ENCODE results near the gene ADCY2.

Gene ADCY2

GRCh38 chr5:7851617-7852289 lies 455.8 kb downstream of the ADCY2 start:
- TF ChIP-seq POLR2A (IDR thresholded peaks at IDR 0.05; ENCODE audit: low read length) = no peak
- TF ChIP-seq GATA1 (IDR thresholded peaks at IDR 0.05; ENCODE audit: low read depth, low read length) = no peak
- DNase-seq = no peak

- TF ChIP-seq GATA1 (IDR thresholded peaks at IDR 0.05; ENCODE audit: low read depth, low read length) = no peak
These were observed 456.6 kb downstream of the ADCY2 start for GRCh38 chr5:7852542-7852941.

GRCh38 chr5:7852988-7853387 lies 457.1 kb downstream of the ADCY2 start:
- no peak for DNase-seq
- no peak for TF ChIP-seq GATA1 (IDR thresholded peaks at IDR 0.05; ENCODE audit: low read depth, low read length)
- no peak for TF ChIP-seq POLR2A (IDR thresholded peaks at IDR 0.05; ENCODE audit: low read length)

More at GRCh38 chr5:7852542-7852941, 456.6 kb downstream of the ADCY2 start:
- DNase-seq = no peak

GRCh38 chr5:7855611-7856010 lies 459.7 kb downstream of the ADCY2 start:
- DNase-seq = no peak
- TF ChIP-seq POLR2A (IDR thresholded peaks at IDR 0.05; ENCODE audit: low read length) = no peak
- TF ChIP-seq GATA1 (IDR thresholded peaks at IDR 0.05; ENCODE audit: low read depth, low read length) = no peak

GRCh38 chr5:7856855-7857254 lies 460.9 kb downstream of the ADCY2 start:
- peak; percentile 50 to 56 for DNase-seq
- no peak for TF ChIP-seq GATA1 (IDR thresholded peaks at IDR 0.05; ENCODE audit: low read depth, low read length)
- no peak for TF ChIP-seq POLR2A (IDR thresholded peaks at IDR 0.05; ENCODE audit: low read length)

- DNase-seq = no peak
- TF ChIP-seq POLR2A (IDR thresholded peaks at IDR 0.05; ENCODE audit: low read length) (no peak), GATA1 (IDR thresholded peaks at IDR 0.05; ENCODE audit: low read depth, low read length) (no peak)
These were observed 461.4 kb downstream of the ADCY2 start for GRCh38 chr5:7857361-7857760.

GRCh38 chr5:7857926-7858632 lies 462.1 kb downstream of the ADCY2 start:
- peak in 1 of 2 experiments; percentile 1 for DNase-seq

GRCh38 chr5:7866196-7866595 lies 470.3 kb downstream of the ADCY2 start:
- TF ChIP-seq GATA1 (IDR thresholded peaks at IDR 0.05; ENCODE audit: low read depth, low read length) (no peak), POLR2A (IDR thresholded peaks at IDR 0.05; ENCODE audit: low read length) (no peak)
- DNase-seq = peak; percentile 25 to 70

More at GRCh38 chr5:7857926-7858632, 462.1 kb downstream of the ADCY2 start:
- no peak for TF ChIP-seq POLR2A (IDR thresholded peaks at IDR 0.05; ENCODE audit: low read length)
- no peak for TF ChIP-seq GATA1 (IDR thresholded peaks at IDR 0.05; ENCODE audit: low read depth, low read length)

- TF ChIP-seq GATA1 (IDR thresholded peaks at IDR 0.05; ENCODE audit: low read depth, low read length) = no peak
- no peak for TF ChIP-seq POLR2A (IDR thresholded peaks at IDR 0.05; ENCODE audit: low read length)
- DNase-seq = peak; percentile 10 to 28
These were observed 471.3 kb downstream of the ADCY2 start for GRCh38 chr5:7867260-7867659.

GRCh38 chr5:7868427-7868772 lies 472.5 kb downstream of the ADCY2 start:
- DNase-seq = peak in 1 of 2 experiments; percentile 49
- TF ChIP-seq GATA1 (IDR thresholded peaks at IDR 0.05; ENCODE audit: low read depth, low read length) (no peak), POLR2A (IDR thresholded peaks at IDR 0.05; ENCODE audit: low read length) (no peak)

GRCh38 chr5:7868773-7869473 lies 473.0 kb downstream of the ADCY2 start, which contains the start of the genes FASTKD3 and MTRR:
Gene FASTKD3 (minus strand): TSS chr5:7869031. CDS start chr5:7868083, 948 bp downstream.
Gene MTRR (plus strand): TSS chr5:7869148. CDS start chr5:7870795, 1,647 bp downstream.
- TF ChIP-seq POLR2A (IDR thresholded peaks at IDR 0.05; ENCODE audit: low read length) = peak; percentile 80
- no peak for TF ChIP-seq GATA1 (IDR thresholded peaks at IDR 0.05; ENCODE audit: low read depth, low read length)
- peak; percentile 93 to 95 for DNase-seq

- peak; percentile 47 to 61 for DNase-seq
- TF ChIP-seq POLR2A (IDR thresholded peaks at IDR 0.05; ENCODE audit: low read length) (no peak), GATA1 (IDR thresholded peaks at IDR 0.05; ENCODE audit: low read depth, low read length) (no peak)
These were observed 473.7 kb downstream of the ADCY2 start for GRCh38 chr5:7869474-7870136.

- DNase-seq = no peak
- TF ChIP-seq GATA1 (IDR thresholded peaks at IDR 0.05; ENCODE audit: low read depth, low read length) (no peak), POLR2A (IDR thresholded peaks at IDR 0.05; ENCODE audit: low read length) (no peak)
These were observed 475.7 kb downstream of the ADCY2 start for GRCh38 chr5:7871653-7872052.
